Left renal pelvis (tissue), 4 donors: ENCODE measurements around the gene NOP10. TPM values are rescaled to one million over a fixed set of nuclear protein-coding genes. Genes with fewer than 3 reads are reported as not detected.
"Not testable (repeated sequence)": the region's sequence is repeated elsewhere in the genome, so short reads cannot be mapped to it uniquely, and the experiment has no call there.

ENCODE experiments used
- DNase-seq, 4 donors: peaks; one replicate each; pipeline ENCODE4 v3.0.0-alpha.2; 2013; ENCODE audit warnings: low read depth in 4 of 4, low spot score in 3 of 4
- polyA plus RNA-seq, 4 donors: library from polyadenylated mRNA; unstranded; fragments of 120-200 nt; gene quantifications; one replicate each; pipeline ENCODE4 v1.2.1, GENCODE V29; 2013; ENCODE audit not compliant: insufficient read length in 4 of 4

NOP10 gene
- polyA plus RNA-seq, 4 donors, result 85.6 to 144 (median 123) TPM

DNA sequence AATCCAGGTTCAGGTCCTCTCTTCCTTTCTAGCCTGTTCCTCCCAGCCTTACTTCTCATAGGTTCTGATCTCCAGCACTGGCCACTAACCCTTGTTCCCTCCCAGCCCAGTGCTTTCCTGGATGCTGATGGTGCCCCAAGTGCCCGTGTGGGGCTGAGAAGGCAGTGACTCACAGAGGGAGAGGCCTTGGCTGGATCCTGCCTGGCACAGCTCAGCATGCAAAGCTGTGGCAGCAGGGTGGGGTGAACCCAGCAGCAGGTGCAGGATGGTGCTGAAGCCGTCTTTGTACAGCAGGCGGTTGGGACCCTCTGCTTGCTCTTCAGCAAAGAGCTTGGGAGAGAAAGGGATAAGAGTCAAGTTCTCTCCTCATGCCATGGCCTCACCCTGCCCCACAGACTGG lies 16.5 kb upstream of the NOP10 start:
- DNase-seq, result no peak

- no peak for DNase-seq
These were observed 16.0 kb upstream of the NOP10 start for GRCh38 chr15:34358948-34359347.

DNA sequence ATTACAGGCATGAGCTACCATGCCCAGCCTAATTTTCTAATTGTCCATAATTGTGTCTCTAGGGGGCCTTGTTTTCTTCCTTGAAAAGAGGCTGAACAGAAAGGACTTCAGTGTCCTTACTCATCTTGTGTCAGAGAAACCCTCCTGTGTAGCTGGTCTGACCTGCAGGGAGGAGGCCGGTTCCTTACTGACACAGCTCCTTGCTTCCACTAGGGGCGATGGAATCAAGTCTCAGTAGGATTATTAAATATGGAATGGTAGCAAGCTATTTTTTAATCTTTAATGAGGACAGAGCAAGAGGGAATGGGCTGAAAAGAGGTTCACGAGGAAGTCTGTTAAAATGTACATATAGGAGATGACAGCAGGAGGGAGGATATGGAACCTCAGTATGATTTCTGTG lies 15.4 kb upstream of the NOP10 start:
- no peak for DNase-seq

GRCh38 chr15:34357653-34358052 lies 14.7 kb upstream of the NOP10 start:
- no peak for DNase-seq

- no peak for DNase-seq
These were observed 12.3 kb upstream of the NOP10 start for GRCh38 chr15:34355241-34355640.

GRCh38 chr15:34354286-34354685 lies 11.3 kb upstream of the NOP10 start:
- DNase-seq, result no peak

GRCh38 chr15:34353627-34354026 lies 10.7 kb upstream of the NOP10 start:
- DNase-seq, result no peak

DNA sequence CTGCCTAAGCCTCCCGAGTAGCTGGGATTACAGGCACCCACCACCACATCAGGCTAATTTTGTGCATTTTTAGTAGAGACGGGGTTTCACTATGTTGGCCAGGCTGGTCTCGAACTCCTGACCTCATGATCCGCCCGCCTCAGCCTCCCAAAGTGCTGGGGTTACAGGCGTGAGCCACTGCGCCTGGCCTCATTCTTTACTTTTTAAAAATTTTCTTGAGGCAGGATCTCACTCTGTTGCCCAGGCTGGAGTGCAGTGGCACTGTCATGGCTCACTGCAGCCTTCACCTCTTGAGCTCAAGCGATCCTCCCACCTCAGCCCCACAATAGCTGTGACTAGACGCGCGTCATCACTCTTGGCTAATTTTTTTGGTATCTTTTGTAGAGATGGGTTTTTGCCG lies 10.1 kb upstream of the NOP10 start:
- DNase-seq, result not testable (repeated sequence)

- no peak for DNase-seq
These were observed 6.8 kb upstream of the NOP10 start for GRCh38 chr15:34349769-34350168.

DNA sequence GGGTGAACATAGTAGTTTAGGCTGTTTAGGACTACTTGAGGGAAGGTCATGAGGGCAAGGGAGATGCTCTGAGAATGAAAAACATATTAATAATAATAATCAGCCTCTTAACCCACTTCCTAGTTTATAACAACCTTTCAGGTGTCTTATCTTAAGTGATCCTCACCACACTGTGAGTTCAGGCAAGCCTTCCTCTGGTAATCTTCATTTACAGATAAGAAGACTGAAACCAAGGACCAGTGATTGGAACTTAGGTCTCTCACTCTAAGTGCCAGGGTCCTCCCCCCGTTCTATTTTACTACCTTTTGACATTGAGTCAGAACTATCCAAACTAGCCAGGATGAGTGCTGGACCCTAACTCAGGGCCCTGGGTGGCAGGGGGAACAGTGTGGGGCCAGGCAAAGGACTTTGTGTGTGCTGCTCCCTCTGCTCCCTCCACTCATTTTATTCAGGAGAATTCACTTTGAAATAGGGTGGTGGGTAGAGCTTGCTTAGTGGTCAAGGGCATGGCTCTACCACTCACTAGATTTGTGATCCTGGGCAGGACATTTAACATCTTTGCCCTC lies 5.9 kb upstream of the NOP10 start:
- no peak for DNase-seq

- no peak for DNase-seq
These were observed 5.2 kb upstream of the NOP10 start for GRCh38 chr15:34347951-34348638.

GRCh38 chr15:34342213-34342736 lies 661 bp downstream of the NOP10 start:
- DNase-seq, result not testable (repeated sequence)

DNA sequence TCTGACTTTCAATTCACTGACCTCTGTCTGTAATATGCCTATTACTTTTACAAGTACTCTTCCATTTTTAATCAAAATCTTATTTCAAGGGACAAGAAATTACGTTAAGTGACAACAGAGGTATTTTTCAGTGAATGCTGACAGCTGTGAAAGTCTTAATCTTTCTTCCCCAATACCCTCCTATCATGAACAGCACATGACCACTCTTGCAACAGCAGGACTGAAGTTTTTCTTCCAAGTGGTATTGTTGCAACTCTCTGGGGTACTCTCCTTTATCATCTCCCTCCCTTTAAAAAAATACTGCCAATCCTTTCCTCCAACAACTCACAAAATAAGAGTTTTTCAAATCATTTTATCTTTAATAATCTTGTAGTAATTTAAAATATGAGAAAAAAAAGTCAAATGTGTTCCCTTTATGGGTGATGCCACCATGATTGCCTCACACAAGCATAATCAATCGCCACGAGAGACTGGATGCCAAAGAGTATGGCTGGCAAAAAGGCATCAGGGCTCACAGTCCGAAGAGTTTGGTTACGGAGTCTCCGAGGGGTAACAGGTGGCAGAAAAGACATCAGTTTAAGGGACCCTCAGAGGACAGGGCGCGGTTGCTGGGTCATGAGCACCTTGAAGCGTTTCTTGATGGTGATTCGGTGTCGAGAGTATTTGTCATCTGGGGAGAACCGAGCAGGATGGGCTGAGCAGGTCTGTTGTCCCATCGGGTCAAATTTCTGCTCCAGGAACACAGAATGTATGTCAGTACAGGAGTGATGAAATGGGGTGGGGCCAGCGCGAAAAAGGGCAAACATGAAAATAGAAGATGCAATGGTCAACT lies 1.3 kb downstream of the NOP10 start:
- no peak for DNase-seq

DNA sequence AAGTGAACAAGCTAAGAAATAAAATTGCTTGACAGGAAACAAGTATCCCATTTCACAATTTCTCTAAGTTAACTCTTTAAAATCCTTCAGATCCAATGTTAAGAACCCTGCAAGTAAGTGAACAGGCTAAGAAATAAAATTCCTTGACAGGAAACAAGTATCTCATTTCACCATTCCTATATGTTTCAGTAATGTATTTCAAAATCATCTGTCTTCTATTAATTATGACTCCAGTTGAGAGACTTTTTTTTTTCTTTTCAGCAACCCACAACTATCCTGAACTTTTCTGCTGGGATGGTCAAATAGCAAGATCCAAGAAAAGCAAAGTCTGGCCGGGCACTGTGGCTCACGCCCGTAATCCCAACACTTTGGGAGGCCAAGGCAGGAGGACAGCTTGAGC lies 3.0 kb downstream of the NOP10 start:
- no peak for DNase-seq

- DNase-seq, result no peak
These were observed 4.6 kb downstream of the NOP10 start for GRCh38 chr15:34338347-34338746.

DNA sequence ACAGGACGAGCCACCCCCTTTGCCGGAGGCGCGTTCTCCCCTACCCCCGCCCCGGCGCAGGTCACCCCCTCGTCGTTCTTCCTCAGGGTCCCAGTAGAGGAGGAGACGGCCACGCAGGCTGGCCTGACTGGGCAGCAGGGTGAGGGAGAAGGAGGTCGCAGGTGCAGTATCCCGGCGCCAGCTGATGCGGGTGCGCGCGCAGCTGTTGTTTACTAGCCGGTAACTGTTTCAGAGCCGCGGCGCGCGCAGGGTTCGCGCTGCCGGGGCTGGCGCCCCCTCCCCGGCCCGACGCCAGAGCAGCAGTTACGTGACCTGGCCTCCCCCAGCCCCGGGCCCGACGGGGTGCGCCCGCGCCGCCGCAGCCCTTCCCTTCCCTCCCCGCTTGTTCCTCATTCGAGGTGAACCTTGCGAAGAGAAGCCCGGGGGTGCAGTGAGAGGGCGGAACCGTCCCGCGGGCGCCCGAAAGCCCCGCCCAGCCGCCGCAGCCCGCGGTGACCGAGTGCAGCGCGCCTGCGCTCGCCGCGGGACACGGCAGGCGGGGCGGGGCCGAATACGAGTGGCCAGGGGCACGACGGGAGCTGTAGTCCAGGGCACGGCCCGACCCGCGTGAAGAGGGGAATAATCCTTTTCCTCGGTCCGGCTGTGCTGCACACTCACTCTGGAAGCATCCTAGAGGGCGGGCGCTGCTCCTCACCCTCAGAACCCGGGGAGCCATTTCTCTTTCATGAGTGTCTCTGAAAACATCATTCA lies 5.2 kb downstream of the NOP10 start, which contains the start of gene SLC12A6:
Gene SLC12A6 (minus strand): TSS at position 225 of the 750 bp plus-strand sequence. CDS start 1,101 bp downstream, outside the sequence.
- DNase-seq, result peak; percentile 61 to 73 (median 70)

DNA sequence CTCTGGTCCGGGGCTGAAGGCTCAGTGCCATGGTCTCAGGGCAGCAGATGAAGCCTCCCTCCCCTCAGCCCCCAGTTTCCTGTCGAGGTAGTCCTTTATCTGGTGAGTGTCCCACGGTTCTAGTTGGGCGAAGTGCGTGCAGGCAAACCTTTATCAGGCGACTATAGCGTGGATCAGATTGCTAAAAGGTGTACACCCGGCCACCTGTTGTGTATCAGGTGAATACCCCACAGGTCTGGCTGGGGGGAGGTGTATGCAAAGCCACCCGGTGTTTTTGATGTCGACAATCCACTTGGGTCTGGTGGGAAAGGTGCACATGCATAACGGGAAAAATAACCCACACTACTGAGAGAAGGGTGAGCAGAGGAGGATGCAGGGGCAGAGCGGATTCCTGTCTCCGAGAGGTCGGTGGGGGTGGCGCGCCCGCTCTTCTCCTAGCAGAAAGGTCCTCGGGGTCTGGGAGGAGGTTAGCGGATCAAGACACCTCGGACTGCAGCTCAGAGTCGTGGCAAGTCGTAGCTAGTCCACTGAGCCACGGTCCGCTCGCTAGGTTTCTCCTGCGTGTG lies 5.9 kb downstream of the NOP10 start:
- DNase-seq, result no peak

DNA sequence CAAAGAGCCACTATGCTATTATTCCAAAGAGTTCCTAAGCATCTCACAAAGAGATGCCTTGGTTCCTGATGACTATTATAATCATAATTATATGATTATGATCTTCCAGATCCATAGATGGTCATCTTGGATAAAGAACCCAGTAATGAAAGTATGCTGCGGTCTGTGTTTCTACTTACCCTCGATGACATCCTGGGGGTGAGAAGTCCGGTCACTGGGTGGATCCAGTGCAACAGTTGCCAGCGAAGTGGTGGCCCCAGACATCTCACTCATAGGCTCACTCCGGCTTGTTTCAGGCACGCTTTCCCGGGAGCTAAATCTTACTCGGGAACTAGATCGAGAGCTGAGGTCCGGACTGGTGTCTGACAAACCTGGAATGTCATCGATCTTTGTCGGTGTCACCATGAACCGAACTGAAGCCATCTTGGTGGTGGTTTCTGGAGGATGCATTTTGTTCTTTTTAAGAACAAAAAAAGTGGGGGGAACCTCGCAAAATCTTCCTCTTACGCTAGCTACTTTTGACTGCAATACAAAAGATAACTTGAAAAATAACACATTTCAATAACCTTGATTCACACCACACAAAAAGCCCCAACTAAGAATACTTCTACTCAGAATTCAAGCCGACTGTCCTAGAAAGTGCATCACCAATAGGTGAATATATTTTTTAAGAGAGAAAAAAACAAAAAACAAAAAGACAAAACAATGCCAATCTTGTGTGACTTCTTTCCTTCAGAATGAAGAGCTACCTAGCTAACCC lies 6.5 kb downstream of the NOP10 start:
- DNase-seq, result no peak

GRCh38 chr15:34335176-34336032 lies 7.5 kb downstream of the NOP10 start:
- no peak for DNase-seq
